GM12864 (cell line): ENCODE measurements around the gene CCR7.

ENCODE experiments used
- DNase-seq: peaks from one replicate; pipeline ENCODE4 v3.0.0-alpha.2; 2011; ENCODE audit warnings: low read depth
- H3K4me3 ChIP-seq: 2 replicates; pipeline ENCODE4 v1.5.1; 2011; ENCODE audit warnings: mild to moderate bottlenecking, low read depth, low read length, control low read depth
- TF ChIP-seq, protein P1 (sequence below): IDR thresholded peaks from 2 replicates; pipeline ENCODE4 v1.5.1; 2011; ENCODE audit warnings: low read depth, mild to moderate bottlenecking, moderate library complexity, low read length, control low read depth, inconsistent platforms; ENCODE audit errors: missing control alignments

Gene CCR7

GRCh38 chr17:40520991-40521453, 44.2 kb downstream of the CCR7 start:
- H3K4me3 ChIP-seq, result no peak overlapping the region
- TF ChIP-seq, protein P1, sequence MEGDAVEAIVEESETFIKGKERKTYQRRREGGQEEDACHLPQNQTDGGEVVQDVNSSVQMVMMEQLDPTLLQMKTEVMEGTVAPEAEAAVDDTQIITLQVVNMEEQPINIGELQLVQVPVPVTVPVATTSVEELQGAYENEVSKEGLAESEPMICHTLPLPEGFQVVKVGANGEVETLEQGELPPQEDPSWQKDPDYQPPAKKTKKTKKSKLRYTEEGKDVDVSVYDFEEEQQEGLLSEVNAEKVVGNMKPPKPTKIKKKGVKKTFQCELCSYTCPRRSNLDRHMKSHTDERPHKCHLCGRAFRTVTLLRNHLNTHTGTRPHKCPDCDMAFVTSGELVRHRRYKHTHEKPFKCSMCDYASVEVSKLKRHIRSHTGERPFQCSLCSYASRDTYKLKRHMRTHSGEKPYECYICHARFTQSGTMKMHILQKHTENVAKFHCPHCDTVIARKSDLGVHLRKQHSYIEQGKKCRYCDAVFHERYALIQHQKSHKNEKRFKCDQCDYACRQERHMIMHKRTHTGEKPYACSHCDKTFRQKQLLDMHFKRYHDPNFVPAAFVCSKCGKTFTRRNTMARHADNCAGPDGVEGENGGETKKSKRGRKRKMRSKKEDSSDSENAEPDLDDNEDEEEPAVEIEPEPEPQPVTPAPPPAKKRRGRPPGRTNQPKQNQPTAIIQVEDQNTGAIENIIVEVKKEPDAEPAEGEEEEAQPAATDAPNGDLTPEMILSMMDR, result no peak
- no peak for DNase-seq

GRCh38 chr17:40519089-40519775, 46.0 kb downstream of the CCR7 start:
- H3K4me3 ChIP-seq, result no peak overlapping the region
- TF ChIP-seq, protein P1, result no peak
- DNase-seq, result no peak

DNA sequence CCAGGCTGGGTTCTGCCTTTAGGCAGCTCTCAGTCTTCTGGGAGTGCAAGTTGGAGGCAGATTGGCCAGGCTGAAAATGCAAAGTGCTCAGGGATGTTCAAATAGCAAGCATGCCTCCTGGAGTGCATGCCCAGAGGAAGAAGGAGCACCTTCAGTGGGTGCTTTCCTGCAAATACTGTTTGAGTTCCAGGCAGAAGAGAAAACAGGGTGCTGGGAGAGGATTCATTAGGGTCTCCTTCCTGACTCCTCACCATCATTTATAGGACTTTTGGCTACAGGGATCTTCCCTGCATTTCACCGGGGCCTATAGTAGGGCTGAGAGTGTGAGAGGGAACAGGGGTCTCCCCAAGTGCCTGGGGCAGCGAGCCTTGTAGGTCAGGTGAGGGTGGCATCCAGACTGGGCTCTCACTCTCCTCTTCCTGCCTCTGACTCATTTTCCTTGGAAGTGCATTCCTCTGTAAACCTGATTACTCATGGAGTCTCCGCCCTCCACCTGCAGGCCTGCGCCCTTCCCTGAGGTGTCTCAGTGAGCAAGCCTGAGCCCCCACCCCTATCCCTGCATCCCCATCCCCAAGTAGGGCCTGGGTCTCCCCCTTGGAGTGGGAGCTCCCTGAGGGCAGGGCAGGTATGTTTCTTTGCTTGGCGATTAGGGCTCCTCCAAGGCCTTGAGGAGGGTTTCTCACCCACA, 46.7 kb downstream of the CCR7 start:
- H3K4me3 ChIP-seq, result no peak overlapping the region
- TF ChIP-seq, protein P1, result no peak
- DNase-seq, result no peak

DNA sequence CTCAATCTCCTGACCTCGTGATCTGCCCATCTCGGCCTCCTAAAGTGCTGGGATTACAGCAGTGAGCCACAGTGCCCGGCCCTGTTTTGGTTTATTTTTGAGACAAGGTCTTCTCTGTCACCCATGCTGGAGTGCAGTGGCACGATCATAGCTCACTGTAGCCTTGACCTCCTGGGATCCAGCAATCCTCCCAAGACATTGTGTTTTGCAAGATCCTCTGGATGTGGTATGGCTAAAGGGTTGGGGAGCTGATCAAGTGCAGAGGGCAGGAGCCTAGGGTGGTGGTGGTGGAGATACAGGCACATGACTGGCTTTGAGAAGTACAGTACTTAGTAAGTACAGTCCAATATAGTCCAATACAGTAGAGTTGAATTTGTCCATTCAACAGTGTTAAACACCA, 47.3 kb downstream of the CCR7 start:
- DNase-seq, result no peak
- TF ChIP-seq, protein P1, result no peak
- no peak overlapping the region for H3K4me3 ChIP-seq

DNA sequence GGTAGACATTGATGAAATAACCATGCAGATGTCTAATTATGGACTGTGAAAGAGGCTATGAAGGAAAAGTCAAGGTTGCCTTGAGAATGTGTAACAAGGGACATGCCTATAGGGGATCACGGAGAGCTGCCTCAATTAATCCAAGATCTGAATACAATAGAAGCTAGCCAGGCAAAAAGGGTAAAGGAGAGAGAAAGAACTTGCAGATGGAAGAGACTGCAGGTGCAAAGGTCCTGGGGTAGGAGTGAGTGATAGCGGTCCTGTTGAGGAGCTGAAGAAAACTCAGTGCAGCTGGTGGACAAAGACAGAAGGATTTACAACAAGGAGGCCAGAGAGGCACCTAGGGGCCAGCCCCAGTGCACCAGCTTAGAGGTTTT, 48.0 kb downstream of the CCR7 start:
- TF ChIP-seq, protein P1, result no peak
- H3K4me3 ChIP-seq, result no peak overlapping the region
- no peak for DNase-seq

DNA sequence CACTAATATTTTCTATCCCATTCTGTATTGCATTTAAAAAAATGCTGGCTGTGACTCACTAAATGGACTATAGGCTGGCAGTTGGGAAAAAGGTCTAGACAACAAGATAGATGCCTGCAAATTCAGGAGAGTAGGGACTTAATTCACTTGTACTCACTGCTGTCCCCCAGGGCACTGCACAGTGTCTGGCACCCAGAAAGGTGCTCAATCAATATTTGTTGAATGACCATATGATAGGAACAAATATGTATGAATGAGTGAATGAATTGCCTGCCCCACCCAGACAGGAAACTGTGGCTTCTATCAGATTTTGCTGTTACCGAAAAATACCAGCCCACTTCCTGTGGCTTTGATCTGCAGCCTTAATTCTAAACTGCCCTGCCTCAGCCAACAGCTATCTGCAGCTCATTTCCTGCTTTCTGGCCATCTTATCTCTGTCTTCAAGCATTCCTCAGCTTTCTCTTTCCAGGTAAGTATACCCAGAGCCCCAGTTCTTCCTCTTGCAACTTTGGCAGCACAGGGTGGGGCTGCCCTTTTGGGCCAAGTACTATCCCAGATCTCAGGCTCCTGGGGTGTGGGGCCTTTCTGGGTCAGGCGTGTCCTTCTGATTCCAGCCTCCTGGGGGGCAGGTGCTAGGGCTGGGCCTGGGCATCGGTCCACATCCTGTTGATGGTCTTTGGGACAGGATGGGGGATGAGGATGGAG, 48.5 kb downstream of the CCR7 start:
- DNase-seq, result peak; percentile 48
- H3K4me3 ChIP-seq, result no peak overlapping the region
- TF ChIP-seq, protein P1, result no peak
